Epithelial cell of esophagus (primary cell): Measurements from ENCODE around the gene SULT2A1.
"Not testable (repeated sequence)": the region's sequence is repeated elsewhere in the genome, so short reads cannot be mapped to it uniquely, and the experiment has no call there.

Source experiments
- DNase-seq: peaks from one replicate; pipeline ENCODE4 v3.0.0; 2010; ENCODE audit warnings: low read depth
- H3K4me3 ChIP-seq: 2 replicates; pipeline ENCODE4 v1.5.1; 2011; ENCODE audit warnings: mild to moderate bottlenecking, low read length, control low read depth
- TF ChIP-seq, protein P1 (sequence below): IDR thresholded peaks from 2 replicates; pipeline ENCODE4 v1.5.1; 2011; ENCODE audit warnings: low read depth, mild to moderate bottlenecking, low read length, control low read depth, inconsistent platforms; ENCODE audit not compliant: insufficient read depth; ENCODE audit errors: missing control alignments

SULT2A1 gene

DNA sequence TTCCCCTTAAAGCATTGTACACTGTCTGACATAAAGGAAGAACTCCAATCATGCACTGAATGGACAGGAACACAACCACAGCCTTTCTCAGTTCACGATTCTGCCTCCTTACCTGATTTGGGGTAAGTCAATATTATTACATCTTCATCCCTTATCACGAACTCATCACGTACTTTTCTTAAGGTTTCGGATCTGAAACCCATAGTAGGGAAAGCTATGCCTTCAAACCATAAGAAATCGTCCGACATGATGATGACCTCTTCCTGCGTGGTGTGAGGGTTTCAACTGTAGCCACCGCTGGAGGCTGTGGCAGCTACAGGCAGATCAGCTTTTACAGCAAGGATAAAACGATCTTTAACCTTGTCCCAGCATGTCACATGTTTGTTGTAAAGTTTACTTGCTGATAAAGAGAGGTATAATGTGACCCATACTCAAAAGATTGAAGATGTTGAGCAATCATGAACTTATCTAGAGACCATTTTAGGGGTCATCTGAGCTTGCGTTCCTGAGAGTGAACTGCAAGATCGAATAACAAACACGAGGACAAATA, at the start of gene SULT2A1:
Gene SULT2A1 (minus strand): TSS at position 306 of the 550 bp plus-strand sequence. CDS start 58 bp downstream, at position 248.
- DNase-seq: no peak
- TF ChIP-seq, protein P1, sequence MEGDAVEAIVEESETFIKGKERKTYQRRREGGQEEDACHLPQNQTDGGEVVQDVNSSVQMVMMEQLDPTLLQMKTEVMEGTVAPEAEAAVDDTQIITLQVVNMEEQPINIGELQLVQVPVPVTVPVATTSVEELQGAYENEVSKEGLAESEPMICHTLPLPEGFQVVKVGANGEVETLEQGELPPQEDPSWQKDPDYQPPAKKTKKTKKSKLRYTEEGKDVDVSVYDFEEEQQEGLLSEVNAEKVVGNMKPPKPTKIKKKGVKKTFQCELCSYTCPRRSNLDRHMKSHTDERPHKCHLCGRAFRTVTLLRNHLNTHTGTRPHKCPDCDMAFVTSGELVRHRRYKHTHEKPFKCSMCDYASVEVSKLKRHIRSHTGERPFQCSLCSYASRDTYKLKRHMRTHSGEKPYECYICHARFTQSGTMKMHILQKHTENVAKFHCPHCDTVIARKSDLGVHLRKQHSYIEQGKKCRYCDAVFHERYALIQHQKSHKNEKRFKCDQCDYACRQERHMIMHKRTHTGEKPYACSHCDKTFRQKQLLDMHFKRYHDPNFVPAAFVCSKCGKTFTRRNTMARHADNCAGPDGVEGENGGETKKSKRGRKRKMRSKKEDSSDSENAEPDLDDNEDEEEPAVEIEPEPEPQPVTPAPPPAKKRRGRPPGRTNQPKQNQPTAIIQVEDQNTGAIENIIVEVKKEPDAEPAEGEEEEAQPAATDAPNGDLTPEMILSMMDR: no peak

GRCh38 chr19:47928581-47928980, 42.5 kb upstream of the SULT2A1 start:
- not testable (repeated sequence) for H3K4me3 ChIP-seq, DNase-seq

More for the DNA sequence above, at the start of gene SULT2A1:
- H3K4me3 ChIP-seq: no peak within 1 kb of the TSS

DNA sequence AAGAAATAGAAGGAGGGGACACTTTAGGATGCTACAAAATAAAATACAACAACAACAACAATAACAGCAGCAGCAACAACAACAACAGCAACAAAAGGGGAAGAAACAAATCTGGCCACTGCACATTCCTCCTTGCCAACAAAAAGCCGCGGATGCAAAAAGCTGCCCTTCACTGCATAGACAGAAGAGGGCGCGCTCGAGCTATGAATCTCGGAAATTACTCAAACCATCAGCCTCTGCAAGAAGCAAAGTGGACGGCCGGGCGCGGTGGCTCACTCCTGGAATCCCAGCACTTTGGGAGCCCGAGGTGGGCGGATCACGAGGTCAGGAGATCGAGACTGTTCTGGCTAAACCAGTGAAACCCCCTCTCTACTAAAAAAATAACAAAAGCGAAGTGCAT, 34.0 kb upstream of the SULT2A1 start:
- H3K4me3 ChIP-seq, DNase-seq: not testable (repeated sequence)

GRCh38 chr19:47910191-47910590, 24.1 kb upstream of the SULT2A1 start:
- H3K4me3 ChIP-seq, DNase-seq: not testable (repeated sequence)

DNA sequence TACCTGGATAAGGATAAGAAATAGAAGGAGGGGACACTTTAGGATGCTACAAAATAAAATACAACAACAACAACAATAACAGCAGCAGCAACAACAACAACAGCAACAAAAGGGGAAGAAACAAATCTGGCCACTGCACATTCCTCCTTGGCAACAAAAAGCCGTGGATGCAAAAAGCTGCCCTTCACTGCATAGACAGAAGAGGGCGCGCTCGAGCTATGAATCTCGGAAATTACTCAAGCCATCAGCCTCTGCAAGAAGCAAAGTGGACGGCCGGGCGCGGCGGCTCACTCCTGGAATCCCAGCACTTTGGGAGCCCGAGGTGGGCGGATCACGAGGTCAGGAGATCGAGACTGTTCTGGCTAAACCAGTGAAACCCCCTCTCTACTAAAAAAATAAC, 23.2 kb upstream of the SULT2A1 start:
- DNase-seq, H3K4me3 ChIP-seq: not testable (repeated sequence)

GRCh38 chr19:47901370-47901769, 15.3 kb upstream of the SULT2A1 start:
- DNase-seq: no peak
- TF ChIP-seq, protein P1: no peak
- no peak overlapping the region for H3K4me3 ChIP-seq

DNA sequence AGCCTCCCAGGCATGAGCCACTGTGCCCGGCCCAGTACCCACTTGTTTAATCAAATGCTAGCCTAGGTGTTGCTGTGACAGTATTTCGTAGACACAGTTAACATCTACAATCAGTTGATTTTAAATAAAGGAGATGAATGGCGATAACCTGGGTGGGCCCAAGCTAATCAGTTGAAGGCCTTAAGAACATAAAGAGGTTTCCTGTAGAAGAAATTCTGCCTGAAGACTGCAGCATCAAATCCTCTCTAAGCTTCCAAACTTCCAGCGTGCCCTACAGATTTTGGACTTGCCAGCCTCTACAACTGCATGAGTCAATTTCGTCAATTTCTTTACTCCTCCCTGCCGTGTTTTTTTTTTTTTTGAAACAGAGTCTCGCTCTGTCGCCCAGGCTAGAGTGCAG, 13.2 kb upstream of the SULT2A1 start:
- no peak for DNase-seq
- TF ChIP-seq, protein P1: no peak
- H3K4me3 ChIP-seq: no peak overlapping the region

- no peak overlapping the region for H3K4me3 ChIP-seq
- DNase-seq: no peak
- TF ChIP-seq, protein P1: no peak
Observed at GRCh38 chr19:47897861-47898260, 11.7 kb upstream of the SULT2A1 start.

DNA sequence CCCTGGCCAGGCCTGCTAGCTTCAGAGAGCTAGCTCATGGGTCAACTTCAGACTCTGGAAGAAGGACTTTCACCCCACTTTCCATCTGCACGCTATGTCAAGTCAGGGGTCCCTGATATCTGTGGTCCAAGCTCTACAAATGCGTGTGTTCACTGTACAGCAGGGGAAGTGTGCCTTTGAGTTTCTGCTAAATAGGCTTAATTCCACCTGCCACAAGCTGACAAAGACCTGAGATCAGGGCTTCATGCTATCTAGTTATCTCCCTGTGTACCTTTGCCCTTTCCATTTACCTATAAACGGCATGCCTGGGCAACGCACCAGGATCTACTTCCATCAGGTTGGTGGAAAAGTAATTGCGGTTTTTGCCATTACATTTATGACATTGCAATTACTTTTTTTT, 10.7 kb upstream of the SULT2A1 start:
- TF ChIP-seq, protein P1: no peak
- DNase-seq: no peak
- H3K4me3 ChIP-seq: no peak overlapping the region
